DOHH2 (cell line): ENCODE data around the gene NME7.

Experiments
- EZH2phosphoT487 ChIP-seq: fragments of 200-600 bp; sonication (generic); IDR thresholded peaks from 2 replicates; pipeline ENCODE4 v1.6.1; 2017; ENCODE audit warnings: borderline replicate concordance, mild to moderate bottlenecking, antibody characterized with exemption, low read length, moderate library complexity, mixed read lengths
- TF ChIP-seq, protein P1 (sequence below): fragments of 200-600 bp; sonication (generic); IDR thresholded peaks from one replicate; pipeline ENCODE4 v1.5.1; 2014; ENCODE audit warnings: antibody characterized with exemption, mild to moderate bottlenecking, low read depth, low read length; ENCODE audit not compliant: poor library complexity, severe bottlenecking

DNA sequence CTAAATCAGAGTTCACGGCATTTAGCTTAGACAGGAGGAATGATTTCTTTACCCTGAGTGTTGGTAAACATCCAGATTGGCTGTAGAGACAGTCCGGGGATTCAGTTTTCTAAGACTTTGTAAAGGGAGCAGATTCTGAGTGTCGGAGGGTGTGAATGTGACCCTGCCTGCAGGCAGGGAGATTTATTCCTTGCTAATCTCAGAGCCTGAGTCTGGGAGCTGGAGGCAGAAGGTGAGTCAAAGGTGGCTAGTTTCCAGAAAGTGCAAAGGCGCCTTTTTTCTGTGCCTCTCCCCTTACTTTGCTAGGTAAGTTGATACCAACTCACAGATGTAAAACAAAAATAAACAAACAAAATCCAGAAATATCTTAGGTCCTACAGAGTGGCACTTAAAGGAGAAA, 249.4 kb downstream of the NME7 start:
- TF ChIP-seq, protein P1, sequence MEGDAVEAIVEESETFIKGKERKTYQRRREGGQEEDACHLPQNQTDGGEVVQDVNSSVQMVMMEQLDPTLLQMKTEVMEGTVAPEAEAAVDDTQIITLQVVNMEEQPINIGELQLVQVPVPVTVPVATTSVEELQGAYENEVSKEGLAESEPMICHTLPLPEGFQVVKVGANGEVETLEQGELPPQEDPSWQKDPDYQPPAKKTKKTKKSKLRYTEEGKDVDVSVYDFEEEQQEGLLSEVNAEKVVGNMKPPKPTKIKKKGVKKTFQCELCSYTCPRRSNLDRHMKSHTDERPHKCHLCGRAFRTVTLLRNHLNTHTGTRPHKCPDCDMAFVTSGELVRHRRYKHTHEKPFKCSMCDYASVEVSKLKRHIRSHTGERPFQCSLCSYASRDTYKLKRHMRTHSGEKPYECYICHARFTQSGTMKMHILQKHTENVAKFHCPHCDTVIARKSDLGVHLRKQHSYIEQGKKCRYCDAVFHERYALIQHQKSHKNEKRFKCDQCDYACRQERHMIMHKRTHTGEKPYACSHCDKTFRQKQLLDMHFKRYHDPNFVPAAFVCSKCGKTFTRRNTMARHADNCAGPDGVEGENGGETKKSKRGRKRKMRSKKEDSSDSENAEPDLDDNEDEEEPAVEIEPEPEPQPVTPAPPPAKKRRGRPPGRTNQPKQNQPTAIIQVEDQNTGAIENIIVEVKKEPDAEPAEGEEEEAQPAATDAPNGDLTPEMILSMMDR, result no peak
- no peak for TF ChIP-seq EZH2phosphoT487
